GM21515 (cell line): Measurements from ENCODE around the gene PDIK1L.

Source experiments
- ATAC-seq: cut with Tn5 transposase; IDR thresholded peaks from one replicate; pipeline ENCODE4 v1.9.1; 2021; ENCODE audit not compliant: unreplicated experiment

PDIK1L gene

DNA sequence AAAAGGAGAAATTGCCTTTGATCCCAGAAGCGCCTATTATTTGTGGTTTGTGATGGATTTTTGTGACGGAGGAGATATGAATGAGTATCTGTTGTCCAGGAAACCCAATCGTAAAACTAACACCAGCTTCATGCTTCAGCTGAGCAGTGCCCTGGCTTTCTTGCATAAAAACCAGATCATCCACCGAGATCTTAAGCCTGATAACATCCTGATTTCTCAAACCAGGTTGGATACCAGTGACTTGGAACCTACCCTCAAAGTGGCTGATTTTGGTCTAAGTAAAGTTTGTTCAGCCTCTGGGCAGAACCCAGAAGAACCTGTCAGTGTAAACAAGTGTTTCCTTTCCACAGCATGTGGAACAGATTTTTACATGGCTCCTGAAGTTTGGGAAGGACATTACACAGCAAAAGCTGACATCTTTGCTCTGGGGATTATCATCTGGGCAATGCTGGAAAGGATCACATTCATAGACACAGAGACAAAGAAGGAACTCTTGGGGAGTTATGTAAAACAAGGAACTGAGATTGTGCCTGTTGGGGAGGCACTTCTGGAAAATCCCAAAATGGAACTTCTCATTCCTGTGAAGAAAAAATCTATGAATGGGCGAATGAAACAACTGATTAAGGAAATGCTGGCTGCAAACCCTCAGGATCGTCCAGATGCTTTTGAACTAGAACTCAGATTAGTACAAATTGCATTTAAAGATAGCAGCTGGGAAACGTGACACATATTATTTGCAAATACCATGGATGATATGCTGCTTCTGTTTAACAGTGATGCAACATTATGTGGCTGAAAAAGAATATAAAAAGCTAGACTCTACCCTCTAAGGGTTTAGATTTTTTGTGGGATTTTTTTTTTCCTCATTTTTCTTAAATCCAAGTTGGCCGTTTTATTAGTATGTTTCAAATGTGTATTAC lies 10.5 kb downstream of the PDIK1L start:
- no peak for ATAC-seq

- no peak for ATAC-seq
Observed at GRCh38 chr1:26122988-26123973, 11.7 kb downstream of the PDIK1L start.

DNA sequence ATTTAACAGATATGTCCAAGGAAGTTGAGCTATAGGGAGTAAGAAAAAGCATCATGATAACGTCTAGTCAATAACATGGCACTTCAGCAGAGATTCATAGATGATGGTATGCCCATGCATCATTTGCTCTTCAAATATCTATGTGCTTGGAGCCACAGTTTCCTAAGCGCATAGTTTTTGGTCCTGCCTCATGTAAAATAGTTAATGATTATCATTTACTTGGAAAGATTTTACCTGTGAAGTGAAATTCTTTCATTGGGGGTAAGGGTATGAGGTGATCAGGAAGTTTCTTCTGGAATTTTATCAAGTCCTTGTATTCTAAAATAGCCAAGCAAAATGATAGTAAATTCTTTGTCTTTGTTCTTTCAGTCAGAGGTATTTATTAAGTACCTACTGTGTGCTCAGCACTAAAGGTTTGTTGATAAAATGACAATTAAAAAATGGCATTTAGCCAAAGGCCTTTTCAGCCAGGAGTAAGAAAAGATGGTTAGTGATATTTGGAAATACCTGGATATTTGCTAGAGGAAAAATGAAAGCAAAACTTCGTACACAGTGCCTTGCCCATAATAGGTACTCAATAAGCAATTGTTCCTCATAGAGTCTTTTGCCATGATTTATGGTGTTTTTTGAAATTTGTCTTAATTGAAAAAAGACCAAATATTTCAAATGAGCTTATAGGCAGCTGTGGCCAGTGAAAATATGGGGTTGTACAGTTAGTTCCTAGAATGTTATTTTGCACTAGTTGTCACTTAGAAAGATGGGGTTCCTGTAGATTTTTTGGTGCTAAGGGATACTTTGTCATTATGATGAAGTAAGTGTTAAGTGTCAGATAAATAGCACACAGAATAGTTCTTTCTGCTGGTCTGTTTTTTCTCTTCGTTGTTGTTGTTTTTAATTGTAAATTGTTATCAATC lies 13.1 kb downstream of the PDIK1L start:
- ATAC-seq, result no peak

DNA sequence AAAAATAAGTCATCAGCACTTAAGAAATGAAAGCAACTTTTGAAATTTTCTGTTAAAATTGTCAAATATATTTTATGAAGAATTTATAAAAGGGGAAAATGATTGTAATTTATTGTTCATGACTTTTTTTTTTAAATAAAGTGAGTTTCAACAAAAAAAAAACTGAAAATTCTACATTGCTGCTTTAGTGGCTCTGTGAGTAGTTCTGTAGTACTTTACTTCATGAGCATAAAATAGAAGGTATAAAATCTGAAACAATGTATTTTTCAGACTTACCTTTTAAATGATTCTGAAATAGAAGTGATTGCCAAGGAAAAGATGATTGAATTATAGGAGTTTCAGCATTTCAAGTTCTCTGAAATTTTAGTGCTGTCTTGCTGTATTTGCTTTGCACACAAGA lies 13.8 kb downstream of the PDIK1L start:
- no peak for ATAC-seq

GRCh38 chr1:26125946-26126320 lies 14.3 kb downstream of the PDIK1L start:
- ATAC-seq, result no peak

DNA sequence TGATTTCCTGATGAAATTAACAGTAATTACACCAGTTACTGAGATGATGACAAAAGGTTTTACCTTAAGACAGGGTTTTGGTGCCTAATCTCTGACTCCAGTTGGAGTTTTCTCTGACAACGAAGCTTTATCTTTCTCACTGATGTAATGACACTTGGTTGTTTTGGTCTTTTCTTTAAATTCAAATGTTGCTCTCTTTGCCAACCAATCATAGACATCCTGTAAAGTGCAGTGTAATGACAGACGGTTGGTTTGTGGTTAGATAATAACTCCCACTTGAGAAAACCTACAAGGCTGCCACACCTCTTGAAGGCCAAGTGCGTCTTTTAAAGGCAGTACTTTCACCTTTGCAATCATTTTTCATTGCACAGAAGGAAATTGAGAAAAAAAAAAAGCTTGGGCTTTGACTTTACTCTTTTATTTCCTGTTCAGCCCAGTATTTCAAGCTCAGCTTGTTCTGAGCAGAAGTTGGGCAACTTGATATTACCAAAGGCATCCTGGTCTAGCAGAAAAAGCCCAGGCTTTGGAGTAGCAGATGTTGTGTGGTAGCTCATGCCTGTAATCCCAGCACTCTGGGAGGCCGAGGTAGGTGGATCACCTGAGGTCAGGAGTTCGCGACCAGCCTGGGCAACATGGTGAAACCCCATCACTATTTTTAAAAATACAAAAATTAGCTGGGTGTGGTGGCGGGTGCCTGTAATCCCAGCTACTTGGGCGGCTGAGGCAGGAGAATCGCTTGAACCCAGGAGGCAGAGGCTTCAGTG lies 14.9 kb downstream of the PDIK1L start:
- ATAC-seq, result peak; percentile 83

GRCh38 chr1:26127235-26128163 lies 15.9 kb downstream of the PDIK1L start:
- ATAC-seq, result no peak

DNA sequence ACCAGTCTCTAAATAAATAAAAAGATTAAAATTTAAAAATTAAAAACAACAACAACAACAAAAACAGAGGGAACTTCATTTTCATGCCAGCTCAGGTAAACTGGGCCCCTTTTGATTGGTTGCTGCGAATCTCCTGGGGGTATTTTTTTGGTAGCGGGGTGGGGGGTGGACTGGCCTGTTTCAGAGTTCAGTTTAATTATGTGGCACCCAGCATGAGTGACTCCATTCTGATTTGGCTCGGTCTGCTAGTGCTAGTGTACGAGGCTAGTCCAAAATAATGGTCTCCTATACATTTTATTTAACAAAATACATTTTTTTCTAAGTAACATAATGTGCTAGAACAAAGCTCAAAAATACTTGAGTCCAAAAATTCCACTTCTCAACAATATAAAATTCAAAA lies 18.2 kb downstream of the PDIK1L start:
- ATAC-seq, result no peak

DNA sequence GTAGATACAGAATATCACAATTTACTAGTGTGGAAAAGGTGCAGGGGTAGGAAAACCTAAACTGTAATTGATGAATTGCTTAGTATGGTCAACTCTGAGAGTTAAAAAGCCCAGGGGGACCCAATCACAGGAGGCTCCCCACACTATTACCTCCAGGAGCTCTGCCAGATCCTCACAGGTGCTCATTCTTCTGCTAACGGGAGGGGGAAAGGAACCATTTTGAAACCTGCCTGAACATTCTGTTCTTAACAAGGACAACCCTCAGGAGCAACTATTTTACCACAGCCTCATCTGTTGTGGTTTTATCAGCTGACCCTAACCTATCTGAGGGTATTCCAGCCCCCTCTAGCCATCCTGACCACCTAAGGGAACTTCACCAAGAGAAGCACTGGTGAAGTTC lies 19.1 kb downstream of the PDIK1L start:
- ATAC-seq, result no peak

- no peak for ATAC-seq
Observed at GRCh38 chr1:26132128-26132833, 20.7 kb downstream of the PDIK1L start.

DNA sequence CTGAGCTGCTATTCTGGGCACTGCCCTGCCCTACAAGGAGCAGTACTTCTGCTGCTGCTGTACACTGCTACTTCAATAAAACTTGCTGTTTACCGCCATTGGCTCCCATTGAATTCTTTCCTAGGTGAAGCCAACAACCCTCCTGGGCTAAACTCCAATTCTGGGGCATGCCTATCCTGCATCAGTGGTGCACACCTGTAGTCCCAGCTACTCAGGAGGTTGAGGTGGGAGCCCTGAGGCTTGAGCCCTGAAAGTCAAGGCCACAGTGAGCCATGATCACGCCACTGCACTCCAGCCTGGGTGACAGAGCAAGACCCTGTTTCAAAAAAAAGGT lies 21.2 kb downstream of the PDIK1L start:
- no peak for ATAC-seq

GRCh38 chr1:26134466-26134865 lies 22.8 kb downstream of the PDIK1L start:
- no peak for ATAC-seq

DNA sequence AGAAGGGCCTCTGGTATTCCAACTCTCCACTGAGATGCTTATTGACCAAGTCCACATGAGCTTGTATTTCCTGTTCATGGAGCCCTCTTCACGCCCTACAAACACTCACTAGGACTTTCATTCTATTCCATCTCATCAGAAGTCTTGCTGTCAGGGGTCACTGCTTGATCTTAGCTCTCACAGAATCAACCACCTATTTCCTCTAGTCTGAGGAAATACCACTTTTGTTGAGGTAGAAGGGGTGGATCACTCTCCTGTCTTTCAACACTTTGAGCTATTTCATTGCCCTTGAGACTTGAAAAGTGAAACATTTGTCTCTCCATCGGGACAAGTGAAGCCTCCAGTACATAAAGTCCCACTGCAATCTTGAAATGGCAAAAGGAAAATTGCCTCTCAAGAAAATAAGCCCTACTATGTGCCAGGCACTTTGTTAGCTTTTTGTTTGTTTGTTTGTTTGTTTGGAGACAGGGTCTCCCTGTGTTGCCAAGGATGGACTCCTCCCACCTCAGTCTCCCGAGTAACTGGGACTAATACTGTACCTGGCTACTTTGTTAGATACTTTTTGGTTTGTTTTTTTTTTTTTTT lies 27.4 kb downstream of the PDIK1L start:
- no peak for ATAC-seq

- ATAC-seq, result no peak
Observed at GRCh38 chr1:26142159-26142558, 30.5 kb downstream of the PDIK1L start.

DNA sequence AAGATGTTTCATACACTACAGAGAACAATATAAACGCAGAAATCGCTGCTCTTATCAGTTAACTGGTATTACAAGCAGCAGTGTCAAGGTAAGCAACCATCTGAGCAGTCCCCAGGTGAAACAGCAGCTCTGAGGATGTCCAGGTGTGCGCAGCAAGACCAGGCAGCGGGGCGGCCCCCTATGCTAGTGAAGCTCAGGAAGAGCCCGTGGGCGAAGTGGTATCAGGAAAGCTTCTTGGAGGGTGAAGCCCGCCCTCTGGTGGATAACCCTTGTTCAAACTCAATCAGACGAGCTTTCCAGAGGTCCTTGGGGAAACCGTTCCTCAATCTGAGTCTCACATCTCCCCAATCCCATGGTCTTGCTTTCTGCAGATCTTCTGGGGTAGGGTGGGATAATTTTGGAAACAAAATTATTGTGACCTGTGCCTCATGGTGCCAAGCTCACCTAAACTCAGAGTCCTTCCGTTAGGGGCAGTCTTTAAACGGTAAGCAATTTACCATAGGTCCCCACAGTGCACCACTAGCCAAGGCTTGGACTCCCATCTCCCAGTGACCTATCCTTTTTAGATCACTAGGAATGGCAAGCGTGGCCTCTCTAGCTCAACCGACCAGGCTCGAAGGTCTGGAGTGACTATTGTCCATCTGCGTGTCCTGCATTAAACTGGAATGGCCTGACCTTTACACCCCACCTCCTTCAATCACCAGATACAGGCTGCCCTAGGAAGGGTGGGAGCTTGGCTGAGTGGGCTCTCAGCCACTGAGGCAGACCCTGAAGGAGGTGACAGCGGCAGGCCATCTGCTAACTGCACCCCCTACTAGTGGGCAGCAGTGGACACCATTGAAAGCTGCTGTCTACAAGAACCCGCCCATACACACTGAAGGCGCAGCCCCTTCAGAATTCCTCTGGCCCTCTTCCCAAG lies 33.7 kb downstream of the PDIK1L start:
- no peak for ATAC-seq

- no peak for ATAC-seq
Observed at GRCh38 chr1:26145960-26146294, 34.3 kb downstream of the PDIK1L start.

DNA sequence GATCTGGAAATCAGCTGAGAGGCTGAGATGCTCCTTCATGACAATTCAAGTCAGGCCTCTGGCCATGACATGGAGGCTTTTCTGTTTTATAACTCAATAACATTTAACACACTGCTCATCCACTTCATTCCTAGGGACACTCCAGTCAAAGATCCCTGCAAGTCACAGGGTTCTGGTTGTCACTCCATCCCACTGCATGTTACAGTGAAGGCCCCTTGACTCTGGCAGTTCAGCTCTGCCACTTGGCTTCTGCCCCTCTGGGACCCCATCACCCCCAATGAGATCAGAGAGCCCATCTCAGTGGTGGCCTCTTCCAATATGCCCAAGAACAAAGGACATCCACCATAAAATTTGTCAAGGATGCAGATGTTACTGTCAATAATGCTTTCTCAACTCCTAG lies 37.3 kb downstream of the PDIK1L start:
- no peak for ATAC-seq
